GM18951 (cell line): ENCODE data around the gene AQR.

Experiments
- POLR2A ChIP-seq: IDR thresholded peaks from 4 replicates; pipeline ENCODE4 v1.6.1; 2011; ENCODE audit warnings: mild to moderate bottlenecking; ENCODE audit not compliant: insufficient read length, insufficient read depth; ENCODE audit errors: extremely low read depth
- in situ Hi-C: fragments of 300-500 bp; cut with MboI; formaldehyde crosslinking; loops from one replicate; pipeline ENCODE4 v1.12.0; 2022; ENCODE audit warnings: low sequenced_read_pairs, mixed read lengths, inconsistent platforms; ENCODE audit not compliant: unreplicated experiment

AQR gene

DNA sequence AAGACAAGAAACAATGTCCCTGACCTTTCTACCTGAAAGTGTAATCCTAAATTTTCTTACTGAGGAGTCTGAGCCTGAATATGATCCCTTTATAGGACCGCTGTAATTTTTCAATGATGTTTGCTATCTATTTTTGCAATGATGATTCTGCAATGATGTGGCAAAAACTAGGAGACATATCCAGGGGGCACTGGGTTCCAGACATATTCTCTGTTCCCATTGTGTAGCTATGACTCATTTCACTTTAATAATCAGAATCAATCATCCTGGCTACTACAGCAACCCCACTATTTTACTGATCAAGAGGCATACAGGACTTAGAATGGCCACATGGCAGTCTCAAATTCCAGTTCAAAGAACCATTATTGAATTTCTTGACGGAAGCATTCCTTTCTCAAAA, 85.9 kb downstream of the AQR start:
- TF ChIP-seq POLR2A = no peak
- in situ Hi-C loops = no loop called here

DNA sequence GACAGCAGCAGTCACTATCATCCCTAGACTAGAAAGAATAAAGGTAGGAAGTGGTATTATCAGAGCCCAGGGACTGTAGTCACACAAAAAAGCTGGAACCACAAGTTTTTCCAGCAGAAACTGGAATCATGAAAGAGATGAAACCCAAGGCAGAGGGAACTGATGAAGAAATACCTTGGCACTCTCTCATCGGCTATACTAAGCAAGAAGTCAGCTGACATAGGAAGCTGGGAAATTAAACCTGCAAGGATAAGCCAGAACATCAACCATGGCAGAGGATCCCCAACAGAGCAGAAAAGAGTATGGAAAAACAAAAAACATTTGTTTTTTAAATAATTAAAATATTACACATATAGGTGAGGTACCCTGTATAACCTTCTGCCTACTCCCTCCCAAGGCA, 86.5 kb downstream of the AQR start:
- in situ Hi-C loops = no loop called here
- no peak for TF ChIP-seq POLR2A

DNA sequence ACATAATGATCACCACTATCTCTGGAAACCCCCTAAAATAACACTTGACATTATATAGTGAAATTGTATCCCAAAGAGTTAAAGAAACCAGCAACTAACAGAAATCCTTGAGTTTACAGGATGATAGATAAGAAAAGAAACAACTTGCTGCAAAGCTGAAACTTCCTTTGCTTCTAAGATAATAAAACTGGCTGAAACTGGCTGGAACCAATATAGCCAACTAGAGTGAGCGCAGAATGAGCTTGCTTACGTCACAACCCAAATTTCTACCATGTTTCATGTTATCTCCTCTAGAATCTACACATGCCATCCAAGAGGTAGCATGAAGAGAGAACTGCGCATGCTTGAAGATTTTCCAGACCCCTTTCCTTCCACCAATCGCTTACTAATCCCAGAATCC, 90.4 kb downstream of the AQR start:
- in situ Hi-C loops = no loop called here
- TF ChIP-seq POLR2A = no peak

DNA sequence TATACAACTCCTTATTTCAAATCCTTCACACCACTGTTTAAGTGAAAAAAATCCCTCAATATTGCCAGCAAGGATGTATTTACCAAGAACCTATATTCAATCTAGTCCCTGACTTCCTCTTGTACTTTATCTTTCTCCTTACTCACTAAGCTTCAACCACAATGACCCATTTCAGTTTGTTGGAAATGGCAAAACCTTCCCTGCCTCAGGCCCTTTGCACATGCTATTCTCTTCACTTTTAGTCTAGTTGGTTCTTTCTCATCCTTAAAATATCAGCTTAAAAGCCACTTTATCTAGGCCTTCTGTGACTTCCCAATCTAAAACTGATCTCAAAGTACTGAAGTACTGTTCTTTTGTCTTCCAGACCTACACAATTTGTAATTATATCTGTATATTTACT, 92.9 kb downstream of the AQR start:
- in situ Hi-C loops = no loop called here
- no peak for TF ChIP-seq POLR2A

DNA sequence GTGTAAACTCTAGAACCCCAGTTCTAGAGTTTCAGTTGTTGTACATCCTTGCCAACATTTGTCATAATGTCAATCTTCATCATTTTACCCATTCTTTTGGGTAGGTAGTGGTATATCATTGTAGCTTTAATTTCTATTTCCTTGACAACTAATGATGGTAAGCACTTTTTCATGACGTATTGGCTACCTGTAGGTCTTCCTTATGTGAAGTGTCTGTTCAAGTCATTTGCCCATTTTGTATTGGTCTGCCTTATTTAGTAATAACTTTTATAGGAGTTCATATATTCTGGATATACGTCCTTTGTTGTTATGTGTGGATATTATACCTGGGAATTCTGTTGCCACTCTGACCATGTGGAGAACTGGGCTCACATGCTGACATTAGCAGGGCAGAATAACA, 100.4 kb downstream of the AQR start:
- in situ Hi-C loops = no loop called here
- no peak for TF ChIP-seq POLR2A

DNA sequence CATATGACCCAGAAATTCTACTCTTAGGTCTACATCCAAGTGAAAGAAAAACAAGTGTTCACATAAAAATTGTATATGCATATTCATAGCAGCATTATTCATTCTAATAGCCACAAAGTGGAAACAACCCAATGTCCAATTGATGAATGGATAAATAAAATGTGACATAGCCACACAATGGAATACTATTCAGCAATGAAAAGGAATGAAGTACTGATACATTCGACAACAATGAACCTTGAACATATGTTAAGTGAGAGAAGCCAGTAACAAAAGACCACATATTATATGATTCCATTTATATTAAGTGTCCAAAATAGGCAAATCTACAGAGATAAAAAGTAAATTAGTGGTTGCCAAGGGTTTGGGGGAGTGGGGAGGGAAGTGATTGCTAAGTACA, 104.0 kb downstream of the AQR start:
- in situ Hi-C loops = no loop called here
- TF ChIP-seq POLR2A = no peak

DNA sequence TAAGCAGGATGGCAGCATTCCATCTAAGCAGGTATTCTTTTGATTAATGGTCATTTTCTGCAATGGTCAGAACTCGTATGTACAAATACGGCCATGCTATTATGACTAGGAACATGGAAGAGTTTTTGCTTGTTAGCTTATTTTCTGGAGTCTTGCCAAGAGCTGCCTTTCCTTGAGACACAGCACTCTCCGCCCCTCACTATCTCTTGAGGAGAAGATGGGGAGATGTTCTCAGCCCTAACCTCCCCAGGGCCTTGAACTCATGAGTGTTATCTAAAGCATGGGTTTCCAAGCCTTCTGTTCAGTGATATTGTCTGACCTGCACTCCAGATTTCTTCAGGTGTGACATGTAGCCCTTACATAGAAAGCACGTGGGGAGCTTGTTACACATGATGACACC, 108.3 kb downstream of the AQR start:
- in situ Hi-C loops = no loop called here
- no peak for TF ChIP-seq POLR2A

DNA sequence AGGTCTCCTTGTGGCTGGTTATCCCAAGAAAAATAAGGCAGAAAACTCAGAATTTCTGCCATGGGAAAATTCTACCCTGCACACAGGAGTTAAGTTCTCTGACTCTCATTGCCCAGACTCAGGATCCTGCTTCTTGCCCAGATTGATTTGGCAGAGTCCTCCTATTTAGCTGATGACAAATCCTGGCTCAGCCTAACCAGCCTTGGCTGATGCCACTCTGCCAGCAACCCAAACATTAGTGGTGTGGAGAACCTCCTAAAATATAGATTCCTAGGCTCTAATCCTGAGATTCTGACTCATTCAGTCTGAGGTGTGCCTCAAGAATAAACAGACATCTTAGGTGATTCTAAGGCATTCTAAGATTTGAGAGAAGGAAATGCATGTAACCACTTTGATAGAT, 113.6 kb downstream of the AQR start:
- in situ Hi-C loops = no loop called here
- no peak for TF ChIP-seq POLR2A

DNA sequence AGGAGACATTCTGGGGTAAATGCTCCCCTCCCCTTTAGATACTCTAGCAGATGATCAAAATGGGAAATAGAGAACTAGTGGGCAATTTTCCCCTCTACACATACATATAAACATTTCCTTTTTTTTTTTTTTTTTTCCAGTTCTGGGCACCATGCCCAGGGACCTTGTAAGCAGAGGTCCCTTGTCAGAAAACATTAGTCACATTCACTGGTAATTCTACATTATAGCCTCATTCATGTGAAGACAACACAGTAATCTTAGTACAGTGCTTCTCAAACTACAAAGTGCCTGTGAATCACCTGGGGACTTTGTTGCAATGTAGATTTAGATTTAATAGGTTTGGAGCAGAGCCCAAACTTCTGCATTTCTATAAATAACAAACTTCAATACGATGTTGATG, 114.1 kb downstream of the AQR start:
- TF ChIP-seq POLR2A = no peak
- in situ Hi-C loops = no loop called here

DNA sequence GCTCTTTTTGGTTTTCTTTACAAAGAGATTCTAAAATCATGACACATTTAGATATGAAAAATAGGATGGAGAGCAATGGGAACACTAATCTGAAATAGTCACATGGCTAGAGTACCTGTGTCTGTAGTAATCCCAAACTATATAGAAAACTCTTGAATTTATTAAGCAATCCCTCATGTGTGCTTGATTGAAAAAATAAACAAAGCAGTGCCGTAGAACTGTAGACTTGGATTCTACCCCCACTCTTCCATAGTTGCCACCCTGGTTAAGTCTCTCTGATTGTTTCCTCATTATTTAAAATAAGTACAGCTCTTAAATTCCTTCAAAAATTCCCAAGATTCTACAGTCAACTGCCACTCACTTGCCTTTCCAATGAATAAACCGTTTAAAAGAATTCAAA, 115.3 kb downstream of the AQR start:
- TF ChIP-seq POLR2A = no peak
- in situ Hi-C loops = no loop called here

DNA sequence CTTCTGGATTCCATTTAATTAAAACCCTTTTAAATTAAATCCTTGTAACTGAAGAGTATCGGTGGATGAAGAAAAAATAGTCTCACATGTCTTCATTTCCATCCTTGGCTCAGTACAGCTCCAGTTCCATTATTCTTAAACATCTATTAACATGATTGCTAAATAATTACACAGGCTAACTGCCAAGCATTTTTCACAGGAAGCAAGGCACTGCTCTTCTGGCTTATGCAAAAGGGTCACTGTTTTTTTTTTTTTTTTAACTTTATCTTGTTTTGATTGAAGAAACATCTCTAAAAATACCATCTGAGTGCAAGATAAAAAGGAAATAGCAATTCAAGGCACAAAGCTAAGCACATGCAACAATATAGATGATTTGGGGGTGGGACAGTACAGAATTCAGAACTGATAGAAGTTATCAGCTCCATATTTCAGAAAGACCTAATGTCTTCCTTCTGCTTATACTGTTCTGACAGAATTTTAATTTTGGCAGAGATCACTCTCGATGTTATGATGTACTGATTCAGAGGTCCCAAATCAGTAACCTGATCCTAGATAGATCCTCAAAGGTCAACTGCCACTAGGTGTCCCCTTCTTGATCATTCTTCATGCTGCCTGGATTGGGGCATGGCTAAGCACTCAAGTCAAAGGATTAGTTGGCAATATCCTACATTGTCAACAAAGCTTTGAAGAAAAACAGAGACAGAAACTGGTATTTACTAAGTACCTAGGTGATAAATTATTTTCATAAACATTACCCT, 116.4 kb downstream of the AQR start:
- in situ Hi-C loops = no loop called here
- no peak for TF ChIP-seq POLR2A

DNA sequence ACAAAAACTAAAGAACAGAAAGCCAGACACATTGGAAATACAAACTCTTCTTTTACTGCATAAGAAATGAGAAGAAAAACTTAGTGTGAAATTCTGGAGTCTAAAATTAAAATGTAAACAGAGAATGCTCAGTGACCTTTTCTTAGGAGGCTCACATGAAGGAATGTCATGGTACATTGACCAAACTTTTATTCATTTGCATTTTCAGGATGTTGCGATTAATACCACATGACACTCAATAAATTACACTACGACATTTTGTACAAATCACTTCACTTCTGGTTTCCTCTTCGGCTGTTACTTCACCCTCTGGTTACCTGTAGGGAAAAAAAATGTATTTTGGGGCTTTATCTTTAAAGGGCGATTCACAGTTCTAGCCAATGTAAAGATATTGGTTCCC, 117.8 kb downstream of the AQR start:
- in situ Hi-C loops = no loop called here
- TF ChIP-seq POLR2A = no peak

DNA sequence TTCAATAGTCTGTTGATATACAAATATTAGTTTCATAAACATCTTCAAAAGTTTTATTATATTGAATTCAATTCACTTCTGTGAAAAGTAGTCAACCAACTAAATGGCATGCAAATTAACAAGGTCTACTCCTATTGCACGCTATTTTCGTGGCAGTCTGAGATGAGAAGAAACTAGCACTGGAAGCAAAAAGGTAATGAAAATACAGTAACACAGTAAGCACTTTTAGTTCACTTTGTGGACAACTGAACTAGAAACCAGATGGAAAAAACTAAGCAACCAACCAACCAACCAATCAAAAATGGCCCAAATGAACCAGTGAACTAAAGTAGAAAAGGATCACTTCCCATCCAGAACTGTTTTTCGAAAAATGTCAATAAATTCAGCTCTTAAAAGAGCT, 118.5 kb downstream of the AQR start:
- no peak for TF ChIP-seq POLR2A
- in situ Hi-C loops = no loop called here

DNA sequence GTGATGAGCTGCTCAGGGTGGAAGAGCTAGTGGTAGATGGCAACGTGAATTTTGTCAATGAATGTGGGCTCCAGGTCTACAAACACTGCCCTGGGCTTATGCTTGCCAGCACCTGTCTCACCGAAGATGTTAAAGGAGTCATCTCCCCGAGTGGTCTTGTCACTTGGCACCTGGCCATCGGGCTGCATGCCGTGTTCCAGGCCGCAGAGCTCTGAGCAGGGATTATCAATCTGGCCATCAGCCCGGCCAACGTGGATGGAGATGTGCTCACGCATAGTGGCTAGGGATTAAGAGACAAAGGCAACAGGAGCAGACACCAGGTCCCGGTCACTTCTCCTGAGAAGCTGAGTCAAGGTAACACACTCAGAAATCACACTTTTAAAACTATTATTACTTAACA, 119.4 kb downstream of the AQR start:
- in situ Hi-C loops = no loop called here
- no peak for TF ChIP-seq POLR2A
